GM23248 (cell line): ENCODE results near the gene ADIPOR2. TPM values are rescaled to one million over a fixed set of nuclear protein-coding genes. Genes with fewer than 3 reads are reported as not detected.

Source experiments
- DNase-seq: peaks from one replicate; pipeline ENCODE4 v3.0.0-alpha.2; 2015
- H2AFZ ChIP-seq: fragments of 200-600 bp; sonication (generic); 2 replicates; pipeline ENCODE4 v1.6.1; 2016; ENCODE audit warnings: antibody characterized with exemption
- H3F3A ChIP-seq: fragments of 200-600 bp; sonication (generic); 2 replicates; pipeline ENCODE4 v1.6.1; 2016; ENCODE audit warnings: mild to moderate bottlenecking, antibody characterized with exemption, mixed run types; ENCODE audit not compliant: insufficient read depth
- H3K27ac ChIP-seq: fragments of 200-600 bp; sonication (generic); 2 replicates; pipeline ENCODE4 v1.5.1; 2016; ENCODE audit warnings: mild to moderate bottlenecking
- H3K27me3 ChIP-seq: fragments of 200-600 bp; sonication (generic); replicated peaks from 2 replicates; pipeline ENCODE4 v1.6.1; 2016; ENCODE audit warnings: mild to moderate bottlenecking; ENCODE audit not compliant: insufficient read depth
- H3K36me3 ChIP-seq: fragments of 200-600 bp; sonication (generic); 2 replicates; pipeline ENCODE4 v1.6.1; 2016; ENCODE audit warnings: low read depth, mild to moderate bottlenecking
- H3K4me1 ChIP-seq: fragments of 200-600 bp; sonication (generic); 2 replicates; pipeline ENCODE4 v1.6.1; 2016; ENCODE audit warnings: mild to moderate bottlenecking; ENCODE audit not compliant: insufficient read depth
- H3K4me2 ChIP-seq: fragments of 200-600 bp; sonication (generic); one replicate; pipeline ENCODE4 v1.6.1; 2016; ENCODE audit warnings: mild to moderate bottlenecking; ENCODE audit not compliant: unreplicated experiment
- H3K4me3 ChIP-seq: fragments of 200-600 bp; sonication (generic); 2 replicates; pipeline ENCODE4 v1.5.1; 2016; ENCODE audit warnings: mild to moderate bottlenecking
- H3K79me2 ChIP-seq: fragments of 200-600 bp; sonication (generic); 2 replicates; pipeline ENCODE4 v1.6.1; 2016; ENCODE audit warnings: mild to moderate bottlenecking; ENCODE audit not compliant: insufficient read depth
- H3K9ac ChIP-seq: fragments of 200-600 bp; sonication (generic); 2 replicates; pipeline ENCODE4 v1.6.1; 2016; ENCODE audit warnings: mild to moderate bottlenecking
- H3K9me2 ChIP-seq: fragments of 200-600 bp; sonication (generic); 2 replicates; pipeline ENCODE4 v1.6.1; 2016; ENCODE audit warnings: mixed run types, mild to moderate bottlenecking, moderate library complexity; ENCODE audit not compliant: insufficient read depth
- H3K9me3 ChIP-seq: fragments of 200-600 bp; sonication (generic); one replicate; pipeline ENCODE4 v1.6.1; 2017; ENCODE audit warnings: low read depth
- H4K20me1 ChIP-seq: fragments of 200-600 bp; sonication (generic); 2 replicates; pipeline ENCODE4 v1.6.0; 2016; ENCODE audit not compliant: insufficient read depth
- EZH2 ChIP-seq: fragments of 200-600 bp; sonication (generic); IDR thresholded peaks from 2 replicates; pipeline ENCODE4 v1.6.1; 2018; ENCODE audit warnings: antibody characterized with exemption, mild to moderate bottlenecking; ENCODE audit not compliant: insufficient read depth, poor library complexity, severe bottlenecking
- EZH2phosphoT487 ChIP-seq: fragments of 200-600 bp; sonication (generic); IDR thresholded peaks from 2 replicates; pipeline ENCODE4 v1.6.1; 2018; ENCODE audit warnings: antibody characterized with exemption, moderate library complexity, mild to moderate bottlenecking, low read depth; ENCODE audit not compliant: insufficient read depth
- WGBS, 2 experiments: methylation state at CpG; one replicate each; pipeline ENCODE4 v1.1.6; 2015 to 2017; ENCODE audit warnings: low lambda C conversion rate in 2 of 2, low coverage in 1 of 2; ENCODE audit errors: missing lambda C conversion rate in 2 of 2; 5-methylcytosine and 5-hydroxymethylcytosine counted together
- in situ Hi-C: fragments of 300-500 bp; cut with MboI; formaldehyde crosslinking; loops from 2 replicates; pipeline ENCODE4 v1.15.0; 2020
- polyA plus RNA-seq: library from polyadenylated mRNA; unstranded; fragments of >200 nt; fragmentation: Nextera tagmentation; extraction: Ambion mirVana; gene quantifications from 2 replicates; pipeline ENCODE4 v1.2.1, GENCODE V29; 2016
- total RNA-seq: library from RNA; depleted of rRNA; stranded (reverse); fragments of >200 nt; shearing (Covaris generic); gene quantifications from 2 replicates; pipeline ENCODE4 v1.2.3, GENCODE V29; 2014; rRNA removed

The ADIPOR2 gene
- total RNA-seq (18.8 TPM in 2 replicates), polyA plus RNA-seq (4.2 and 4.9 TPM in 2 replicates)

DNA sequence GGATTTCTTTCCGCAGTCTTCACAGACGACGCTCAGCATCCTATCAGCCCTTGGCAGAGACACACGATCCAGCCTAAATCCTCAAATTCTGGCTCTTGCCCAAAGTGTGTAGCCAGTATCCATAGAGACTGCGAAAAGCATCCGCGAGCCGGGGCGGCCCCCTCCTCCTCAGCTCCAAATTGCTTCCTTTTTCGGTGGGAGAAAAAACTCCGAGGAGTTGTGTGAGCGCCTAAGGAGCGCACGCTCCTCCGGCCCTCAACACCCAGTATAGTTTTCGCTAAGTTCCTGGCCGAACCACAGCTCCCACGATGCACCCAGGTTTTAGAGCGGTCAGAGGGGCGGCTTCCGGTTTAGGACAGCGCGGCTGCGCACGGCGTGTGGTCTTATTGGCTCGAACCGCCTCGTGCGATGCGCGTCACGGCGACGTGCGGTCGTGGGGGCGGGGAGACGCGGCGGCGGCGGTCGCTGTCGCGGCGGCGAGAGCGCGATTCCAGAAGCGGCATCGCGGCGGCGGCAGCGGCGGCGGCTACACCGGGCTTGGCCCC is at the start of gene ADIPOR2:
Gene ADIPOR2, plus strand, starts transcription at position 493 of the 545 bp plus-strand sequence. CDS start 63,274 bp downstream, outside the sequence.
- no peaks in the 10 kb centered on the region for H3K9me3 ChIP-seq
- in situ Hi-C loops = no loop called here
- H3K27me3 ChIP-seq = no peaks in the 10 kb centered on the region
- no peak for TF ChIP-seq EZH2
- no peak for TF ChIP-seq EZH2phosphoT487
- DNase-seq = peak; percentile 100
- peaks cover 47% of the 10 kb centered on the region for H3K79me2 ChIP-seq
- 1% methylated on average over 46 to 59 of the region's 59 CpGs for WGBS, 2 experiments
- peak within 1 kb of the TSS; percentile 89 for H2AFZ ChIP-seq
- peak within 1 kb of the TSS; percentile 94 for H3K9ac ChIP-seq
- H3K4me3 ChIP-seq = peak within 1 kb of the TSS; percentile 89
- H3K27ac ChIP-seq = peak within 1 kb of the TSS; percentile 96
- no peaks in the 10 kb centered on the region for H3K9me2 ChIP-seq
- peaks cover 17% of the 10 kb centered on the region for H3K4me1 ChIP-seq
- H3K36me3 ChIP-seq = no peaks in the 10 kb centered on the region
- peak within 1 kb of the TSS; percentile 95 for H3K4me2 ChIP-seq
- no peaks in the 10 kb centered on the region for H4K20me1 ChIP-seq
- peaks cover 7% of the 10 kb centered on the region; the same call in 1 of the 2 replicates for H3F3A ChIP-seq

- in situ Hi-C loops = no loop called here
- no peak overlapping the region for H3K4me2 ChIP-seq
Observed at GRCh38 chr12:1642513-1642912, 48.4 kb upstream of the ADIPOR2 start.

DNA sequence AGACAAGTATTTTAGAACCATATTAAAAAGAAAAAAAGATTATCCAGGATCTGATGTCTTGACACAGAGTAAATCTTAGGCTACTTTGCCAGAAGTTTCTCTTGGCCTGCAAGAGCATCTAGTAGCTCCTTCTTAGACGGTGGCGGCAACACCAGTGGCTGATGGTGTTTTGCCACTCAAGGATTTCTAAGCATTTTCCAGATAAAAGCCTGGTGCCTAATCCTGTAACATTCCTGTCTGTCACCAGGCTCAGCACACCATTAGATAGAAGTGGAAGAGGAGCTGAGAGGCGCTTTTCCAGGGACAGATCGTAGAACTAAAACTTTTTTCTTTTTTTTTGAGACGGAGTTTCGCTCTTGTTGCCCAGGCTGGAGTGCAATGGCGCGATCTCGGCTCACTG is 47.8 kb upstream of the ADIPOR2 start:
- Histone ChIP-seq H3F3A (peaks cover 47% of the 10 kb centered on the region), H4K20me1 (peaks cover 14% of the 10 kb centered on the region), H3K79me2 (peaks cover 96% of the 10 kb centered on the region), H3K9me3 (no peaks in the 10 kb centered on the region), H3K4me2 (no peak overlapping the region), H3K9ac (no peak overlapping the region), H3K4me1 (peaks cover 20% of the 10 kb centered on the region), H3K27me3 (no peaks in the 10 kb centered on the region), H3K9me2 (no peaks in the 10 kb centered on the region), H3K4me3 (no peak overlapping the region), H3K36me3 (peaks cover 69% of the 10 kb centered on the region), H2AFZ (no peak overlapping the region), H3K27ac (no peak overlapping the region)
- TF ChIP-seq EZH2phosphoT487 (no peak), EZH2 (no peak)
- no peak for DNase-seq
- 85 to 89% methylated on average over 9 of the region's 9 CpGs for WGBS, 2 experiments
- in situ Hi-C loops = no loop called here

More at GRCh38 chr12:1642513-1642912, 48.4 kb upstream of the ADIPOR2 start:
- DNase-seq = no peak
- Histone ChIP-seq H4K20me1 (peaks cover 14% of the 10 kb centered on the region), H3K79me2 (peaks cover 96% of the 10 kb centered on the region), H3K36me3 (peaks cover 69% of the 10 kb centered on the region), H3K9me2 (no peaks in the 10 kb centered on the region), H2AFZ (no peak overlapping the region), H3K27ac (no peak overlapping the region), H3K9me3 (no peaks in the 10 kb centered on the region), H3F3A (peaks cover 46% of the 10 kb centered on the region), H3K27me3 (no peaks in the 10 kb centered on the region), H3K4me1 (peaks cover 20% of the 10 kb centered on the region), H3K4me3 (no peak overlapping the region), H3K9ac (no peak overlapping the region)
- WGBS, 2 experiments = 94 to 95% methylated on average over 7 of the region's 7 CpGs
- TF ChIP-seq EZH2phosphoT487 (no peak), EZH2 (no peak)

DNA sequence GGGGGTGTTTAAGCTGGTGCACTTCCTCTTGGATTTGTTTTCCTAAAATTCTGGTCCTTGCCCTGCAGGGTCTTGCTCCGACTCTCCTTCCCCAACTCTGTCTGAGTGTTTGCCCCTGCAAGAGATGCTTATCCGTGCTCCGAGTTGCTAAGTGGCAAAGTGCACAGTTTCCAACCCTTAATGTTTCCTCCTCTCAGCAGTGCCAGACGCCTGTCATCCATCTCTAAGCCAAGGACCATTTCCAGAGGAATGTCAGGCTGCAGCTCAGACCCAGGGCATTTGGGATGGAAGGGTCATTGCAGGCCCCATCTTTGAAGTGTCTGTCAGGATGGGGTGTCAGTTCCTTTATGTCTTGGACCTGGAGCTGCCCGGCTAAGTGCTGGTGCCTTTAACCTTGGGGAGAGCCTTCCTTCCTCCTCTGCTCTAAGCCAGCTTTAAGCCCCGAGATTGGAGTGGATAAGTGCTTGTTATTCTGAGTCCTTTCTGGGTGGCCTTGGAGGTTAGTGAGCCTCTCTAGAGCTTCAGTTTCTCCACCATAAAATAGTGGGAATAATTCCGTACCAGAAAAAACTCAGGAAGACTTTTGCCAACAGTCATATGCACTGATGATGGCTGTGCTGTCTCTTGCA is 46.9 kb upstream of the ADIPOR2 start:
- WGBS, 2 experiments = 44 to 47% methylated on average over 7 of the region's 7 CpGs
- no peak for DNase-seq
- Histone ChIP-seq H4K20me1 (peaks cover 14% of the 10 kb centered on the region), H2AFZ (no peak overlapping the region), H3K4me1 (peaks cover 21% of the 10 kb centered on the region), H3K9me2 (no peaks in the 10 kb centered on the region), H3K36me3 (peaks cover 70% of the 10 kb centered on the region), H3K9me3 (no peaks in the 10 kb centered on the region), H3K4me2 (no peak overlapping the region), H3K9ac (no peak overlapping the region), H3K27ac (peak overlapping the region; percentile 73), H3K27me3 (no peaks in the 10 kb centered on the region), H3K79me2 (peaks cover 96% of the 10 kb centered on the region), H3F3A (peaks cover 44% of the 10 kb centered on the region), H3K4me3 (no peak overlapping the region)
- in situ Hi-C loops = no loop called here
- TF ChIP-seq EZH2phosphoT487 = no peak
- no peak for TF ChIP-seq EZH2
